ENCODE results near the gene COL2A1. TPM values are rescaled to one million over a fixed set of nuclear protein-coding genes. Genes with fewer than 3 reads are reported as not detected.

Gene COL2A1
- polyA plus RNA-seq, 10 donors: 5.5 to 83.1 (median 39.5) TPM

Other genes with a start within 250 kb of the COL2A1 start
- 10 to 100 TPM in 5 of 10 donors, 1 to 10 TPM in 5; 6.8 to 18.9 (median 9.7) TPM for gene RAPGEF3, start 245.6 kb downstream of the COL2A1 start, polyA plus RNA-seq (ENCODE audit: insufficient read length in 10 of 10)
- 10 to 100 TPM in 8 of 10 donors, 1 to 10 TPM in 2; 9.7 to 13.8 (median 11.5) TPM for gene SLC48A1, start 231.2 kb downstream of the COL2A1 start, polyA plus RNA-seq (ENCODE audit: insufficient read length in 10 of 10)
- 10 to 100 TPM; 51.6 to 87.4 (median 59.9) TPM for gene HDAC7, start 184.6 kb downstream of the COL2A1 start, polyA plus RNA-seq (ENCODE audit: insufficient read length in 10 of 10)
- 1 to 10 TPM in 1 of 10 donors, under 1 TPM in 9; 0.21 to 1.5 (median 0.44) TPM for gene VDR, start 99.5 kb downstream of the COL2A1 start, polyA plus RNA-seq (ENCODE audit: insufficient read length in 10 of 10)
- 10 to 100 TPM; 51.6 to 67.5 (median 57.6) TPM for gene TMEM106C, start 40.9 kb downstream of the COL2A1 start, polyA plus RNA-seq (ENCODE audit: insufficient read length in 10 of 10)
- 10 to 100 TPM; 12.2 to 20.5 (median 16.1) TPM for gene SENP1, start 101.6 kb upstream of the COL2A1 start, polyA plus RNA-seq (ENCODE audit: insufficient read length in 10 of 10)
- 100 to 1,000 TPM; 130 to 326 (median 255) TPM for gene PFKM, start 114.9 kb upstream of the COL2A1 start, polyA plus RNA-seq (ENCODE audit: insufficient read length in 10 of 10)
- gene ASB8, start 153.0 kb upstream of the COL2A1 start, polyA plus RNA-seq (ENCODE audit: insufficient read length in 10 of 10): 10 to 100 TPM; 29.9 to 69.6 (median 49.9) TPM
- gene CCDC184, start 179.2 kb upstream of the COL2A1 start, polyA plus RNA-seq (ENCODE audit: insufficient read length in 10 of 10): 1 to 10 TPM in 9 of 10 donors, under 1 TPM in 1; 0.88 to 4.8 (median 1.9) TPM
- gene OR10AD1, start 198.8 kb upstream of the COL2A1 start, polyA plus RNA-seq (ENCODE audit: insufficient read length in 10 of 10): under 1 TPM in 4 of 10 donors, not detected in 6; 0.12 to 0.65 (median 0.19) TPM

Data from muscle of back (tissue), 10 donors.